Pancreas (tissue), 10 donors: ENCODE data around the gene DFFA. TPM values are rescaled to one million over a fixed set of nuclear protein-coding genes. Genes with fewer than 3 reads are reported as not detected.
A peak's percentile ranks its signal among the peaks of the same experiment; 100 is the strongest.

Source experiments
- ATAC-seq, 4 donors: fragments of 200-7000 bp; cut with Tn5 transposase; one replicate each; pipeline versions ENCODE4 v1.8.0 to v1.9.1; 2020; ENCODE audit warnings: mild to moderate bottlenecking in 4 of 4, moderate library complexity in 4 of 4
- DNase-seq, 6 donors: peaks; one replicate each; pipeline ENCODE4 v3.0.0-alpha.2; 2020
- FAIRE-seq: peaks from 2 replicates; lab custom pipeline; 2012; peaks lifted over from hg19 to GRCh38; lab: Jason Lieb, UNC
- H3K27ac ChIP-seq, 4 donors: fragments of 200-600 bp; sonication (generic); 1 replicate in 3 of 4; 2 replicates in 1 of 4; pipeline versions ENCODE4 v1.5.0 to v1.8.0; 2020
- H3K27me3 ChIP-seq, 4 donors: fragments of 200-600 bp; one replicate each; pipeline ENCODE4 v1.8.0; 2021
- H3K36me3 ChIP-seq, 3 donors: fragments of 200-600 bp; sonication (generic) in 1 of 3; one replicate each; pipeline versions ENCODE4 v1.5.0 to v1.8.0; 2020 to 2021
- H3K4me1 ChIP-seq, 3 donors: fragments of 200-600 bp; one replicate each; pipeline ENCODE4 v1.8.0; 2021
- H3K4me3 ChIP-seq, 4 donors: fragments of 200-600 bp; sonication (generic) in 2 of 4; one replicate each; pipeline versions ENCODE4 v1.5.0 to v1.8.0; 2020 to 2021
- H3K9me3 ChIP-seq, 4 donors: fragments of 200-600 bp; one replicate each; pipeline ENCODE4 v1.8.0; 2021
- WGBS, 2 donors: extraction: QIAGEN DNeasy Blood & Tissue Kit; methylation state at CpG; one replicate each; pipeline ENCODE4 v1.1.7; 2013; 5-methylcytosine and 5-hydroxymethylcytosine counted together
- intact Hi-C, 3 donors: fragments of 100-400 bp; cut with DNase I; formaldehyde crosslinking; loops; one replicate each; pipeline versions ENCODE4 v1.11.1 to v1.14.2; 2022
- polyA plus RNA-seq, 2 donors: library from polyadenylated mRNA; stranded (reverse); fragments of 200-250 nt; gene quantifications; one replicate each; pipeline ENCODE4 v1.2.3, GENCODE V29; 2013
- total RNA-seq, 6 donors: library from RNA; stranded (reverse); fragmentation: NEBNext Ultra II Directional in 4 of 6; extraction: Animal tissue kit (Norgen Biotek cat#: 25700) in 4 of 6; gene quantifications; one replicate each; pipeline versions ENCODE4 v1.2.1 to v1.2.4, GENCODE V29; 2021 to 2023
- TF ChIP-seq, protein P1 (sequence below), 4 donors: fragments of 200-600 bp; sonication (generic) in 3 of 4; IDR thresholded peaks; one replicate each; pipeline versions ENCODE4 v1.5.0 to v1.8.0; 2021; ENCODE audit warnings: antibody characterized with exemption in 4 of 4
- donor health status: healthy with polysubstance abuse.
- donor health status: DM: no; HTN: no; CAD: no; lungs with moderate emphysema.
- donor health status: DM: no; HTN: no; CAD: no.
- donor health status: control.
- donor health status: control.
- donor health status: Bipolar disorder and iron deficiency.
- donor health status: DM: yes; HTN: yes; CAD: no.
- donor health status: DM: no; HTN: no; CAD: no.
- donor health status: DM: no; HTN: no; CAD: no.
- donor health status: DM: yes; HTN: yes; CAD: no.

DFFA gene
- total and polyA plus RNA-seq, 8 donors, result 6.9 to 17.4 (median 14.4) TPM

DNA sequence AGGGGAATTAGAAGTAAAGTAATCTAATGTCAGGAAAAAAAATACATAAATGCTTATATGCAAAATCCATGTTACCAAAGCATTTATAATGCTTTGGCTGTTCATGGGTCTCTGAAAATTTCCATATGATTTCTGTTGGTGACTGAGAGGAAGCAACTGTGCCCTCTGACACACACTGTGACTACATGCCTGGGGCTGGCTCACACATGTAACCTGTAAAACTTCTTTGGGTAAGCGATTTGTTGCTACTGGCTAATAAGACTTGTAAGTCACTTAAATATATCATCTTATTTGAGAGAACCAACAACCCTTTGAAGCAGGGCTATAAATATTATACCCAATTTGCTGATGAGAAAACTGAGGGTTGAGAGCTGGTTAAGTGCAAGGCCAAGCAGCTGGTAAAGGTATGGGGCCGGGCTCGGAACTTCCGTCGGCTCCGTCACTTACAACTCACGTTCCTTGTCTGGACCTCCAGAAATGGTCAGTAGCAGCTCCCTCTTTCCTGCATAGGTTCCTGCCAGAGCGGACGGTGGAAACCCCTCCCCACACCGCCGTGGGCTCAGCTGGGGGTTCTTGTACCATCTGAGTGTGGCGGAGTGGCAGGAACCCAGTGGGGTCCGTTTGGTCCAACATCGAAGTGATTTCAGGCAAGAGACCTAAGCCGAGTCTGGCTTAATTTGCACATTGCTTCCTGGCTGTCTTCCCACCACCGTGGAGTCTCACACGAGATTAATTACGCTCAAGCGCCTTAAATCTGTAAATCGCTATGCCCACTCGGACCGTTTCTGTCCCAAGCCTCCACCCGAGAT is 714 bp downstream of the DFFA start:
- peaks cover 0 to 10% (median 0%) of the 10 kb centered on the region in 3 donors for H3K36me3 ChIP-seq
- FAIRE-seq (no peak), DNase-seq (peak in 1 of 6 donors; percentile 36), ATAC-seq (peak; percentile 3 to 6 (median 4))
- no peaks in the 10 kb centered on the region for H3K9me3 ChIP-seq
- TF ChIP-seq, protein P1, sequence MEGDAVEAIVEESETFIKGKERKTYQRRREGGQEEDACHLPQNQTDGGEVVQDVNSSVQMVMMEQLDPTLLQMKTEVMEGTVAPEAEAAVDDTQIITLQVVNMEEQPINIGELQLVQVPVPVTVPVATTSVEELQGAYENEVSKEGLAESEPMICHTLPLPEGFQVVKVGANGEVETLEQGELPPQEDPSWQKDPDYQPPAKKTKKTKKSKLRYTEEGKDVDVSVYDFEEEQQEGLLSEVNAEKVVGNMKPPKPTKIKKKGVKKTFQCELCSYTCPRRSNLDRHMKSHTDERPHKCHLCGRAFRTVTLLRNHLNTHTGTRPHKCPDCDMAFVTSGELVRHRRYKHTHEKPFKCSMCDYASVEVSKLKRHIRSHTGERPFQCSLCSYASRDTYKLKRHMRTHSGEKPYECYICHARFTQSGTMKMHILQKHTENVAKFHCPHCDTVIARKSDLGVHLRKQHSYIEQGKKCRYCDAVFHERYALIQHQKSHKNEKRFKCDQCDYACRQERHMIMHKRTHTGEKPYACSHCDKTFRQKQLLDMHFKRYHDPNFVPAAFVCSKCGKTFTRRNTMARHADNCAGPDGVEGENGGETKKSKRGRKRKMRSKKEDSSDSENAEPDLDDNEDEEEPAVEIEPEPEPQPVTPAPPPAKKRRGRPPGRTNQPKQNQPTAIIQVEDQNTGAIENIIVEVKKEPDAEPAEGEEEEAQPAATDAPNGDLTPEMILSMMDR (IDR thresholded peaks at IDR 0.05), result no peak
- WGBS, 2 donors, result 4 to 6% methylated on average over 23 of the region's 23 CpGs
- intact Hi-C loops, result no loop called here
- H3K27ac ChIP-seq, result peak overlapping the region in 3 of 4 donors; percentile 9 to 57 (median 41)
- H3K4me3 ChIP-seq, result peak overlapping the region; percentile 55 to 89 (median 66)
- peaks cover 7 to 19% (median 16%) of the 10 kb centered on the region in 3 donors for H3K4me1 ChIP-seq
- H3K27me3 ChIP-seq, result no peaks in the 10 kb centered on the region

DNA sequence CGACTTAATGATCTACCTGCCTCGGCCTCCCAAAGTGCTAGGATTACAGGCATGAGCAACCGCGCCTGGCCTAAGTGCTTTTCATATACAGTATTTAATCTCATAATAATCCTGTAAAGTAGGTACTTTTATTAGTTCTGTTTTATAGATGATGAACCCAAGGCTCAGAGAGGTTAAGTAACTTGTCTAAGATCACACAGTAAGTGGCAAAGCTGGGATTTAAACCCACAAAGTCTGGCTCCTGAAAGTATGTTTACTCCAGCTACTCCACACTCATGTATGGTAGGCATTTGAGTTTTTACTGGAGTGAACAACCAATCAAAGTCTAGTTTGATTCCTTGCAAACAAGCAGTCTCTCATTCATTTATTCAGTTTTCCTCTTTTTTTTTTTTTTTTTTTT is 2.3 kb downstream of the DFFA start:
- Histone ChIP-seq H3K36me3 (peaks cover 0 to 15% (median 0%) of the 10 kb centered on the region in 3 donors), H3K9me3 (no peaks in the 10 kb centered on the region), H3K4me1 (peaks cover 0 to 11% (median 9%) of the 10 kb centered on the region in 3 donors), H3K27me3 (no peaks in the 10 kb centered on the region), H3K4me3 (no peak overlapping the region), H3K27ac (no peak overlapping the region)
- FAIRE-seq (no peak), ATAC-seq (no peak), DNase-seq (no peak)
- TF ChIP-seq, protein P1 (IDR thresholded peaks at IDR 0.05), result no peak
- 94 to 100% methylated on average over 4 of the region's 4 CpGs for WGBS, 2 donors
- intact Hi-C loops, result no loop called here

DNA sequence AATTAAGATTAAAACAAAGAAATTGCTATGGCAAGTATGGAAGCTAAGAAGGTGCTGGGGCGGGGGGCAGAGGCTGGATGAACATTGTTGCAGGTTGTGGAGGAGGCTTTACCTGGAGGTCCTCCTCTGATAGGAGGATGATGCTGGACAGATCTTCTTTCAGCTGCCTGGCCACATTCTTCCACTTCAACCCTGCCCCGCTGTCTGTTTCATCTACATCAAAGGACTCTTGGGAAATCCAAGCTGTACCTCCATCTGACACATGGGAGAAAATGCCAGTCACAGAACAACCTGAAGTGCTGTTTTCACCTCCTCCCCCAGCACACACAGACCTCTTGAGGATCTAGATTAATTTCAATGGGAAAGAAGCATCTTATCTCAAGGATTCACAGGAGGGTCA is 5.3 kb downstream of the DFFA start:
- peaks cover 0 to 29% (median 5%) of the 10 kb centered on the region in 3 donors for H3K36me3 ChIP-seq

DNA sequence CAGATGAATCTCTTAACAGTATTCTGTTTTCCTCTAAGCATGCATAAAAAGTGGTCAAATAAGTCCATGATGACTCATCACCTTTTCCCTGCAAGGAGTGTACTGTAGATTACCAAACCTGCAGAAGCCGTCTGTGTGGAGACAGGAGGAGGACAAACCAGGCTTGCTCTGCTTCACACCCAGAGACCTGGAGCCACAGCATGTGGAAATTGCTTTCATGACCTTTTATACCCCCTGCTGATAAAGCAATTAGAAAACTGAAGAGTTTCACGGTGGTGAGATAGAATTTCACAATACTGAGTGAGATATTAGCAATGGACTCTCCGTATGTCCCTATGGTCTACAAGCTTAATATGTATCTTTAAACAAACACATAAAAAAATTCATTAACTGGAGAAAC is 13.1 kb downstream of the DFFA start:
- ATAC-seq, result peak in 3 of 4 donors; percentile 35 to 79 (median 63)

More for the DNA sequence above, 5.3 kb downstream of the DFFA start:
- no peak overlapping the region for H3K4me3 ChIP-seq
- 96 to 98% methylated on average over 2 of the region's 2 CpGs for WGBS, 2 donors
- peaks cover 0 to 6% (median 6%) of the 10 kb centered on the region in 3 donors for H3K4me1 ChIP-seq
- no peak for ATAC-seq
- H3K27ac ChIP-seq, result no peak overlapping the region
- H3K27me3 ChIP-seq, result no peaks in the 10 kb centered on the region
- intact Hi-C loops, result no loop called here
- no peak for FAIRE-seq
- TF ChIP-seq, protein P1 (IDR thresholded peaks at IDR 0.05), result no peak
- no peaks in the 10 kb centered on the region for H3K9me3 ChIP-seq
- DNase-seq, result no peak

More for the DNA sequence above, 13.1 kb downstream of the DFFA start:
- H3K36me3 ChIP-seq, result peaks cover 0 to 27% (median 5%) of the 10 kb centered on the region in 3 donors
- TF ChIP-seq, protein P1 (IDR thresholded peaks at IDR 0.05), result no peak
- DNase-seq, result no peak
- H3K27me3 ChIP-seq, result no peaks in the 10 kb centered on the region
- intact Hi-C loops, result no loop called here
- no peak overlapping the region for H3K4me3 ChIP-seq
- no peaks in the 10 kb centered on the region for H3K9me3 ChIP-seq
- no peak overlapping the region for H3K27ac ChIP-seq
- no peak for FAIRE-seq
- no peaks in the 10 kb centered on the region for H3K4me1 ChIP-seq
- 53 to 62% methylated on average over 3 of the region's 3 CpGs for WGBS, 2 donors
